K562 (cell line): ENCODE results near the gene CALM1. TPM values are rescaled to one million over a fixed set of nuclear protein-coding genes. Genes with fewer than 3 reads are reported as not detected.

ENCODE experiments used
- C11orf30 ChIP-seq: fragments of 450-650 bp; IDR thresholded peaks from 2 replicates; pipeline ENCODE4 v1.6.1; 2016; ENCODE audit warnings: low read depth, mild to moderate bottlenecking
- CEBPB ChIP-seq: fragments of 450-650 bp; IDR thresholded peaks from 2 replicates; pipeline ENCODE4 v1.6.1; 2016; ENCODE audit warnings: missing genetic modification characterization, missing compliant biosample characterization
- CHD1 ChIP-seq: fragments of 200-600 bp; sonication (generic); IDR thresholded peaks from one replicate; pipeline ENCODE4 v1.6.1; 2012; ENCODE audit warnings: mild to moderate bottlenecking, moderate library complexity, low read length, inconsistent platforms
- DNMT1 ChIP-seq: fragments of 450-650 bp; IDR thresholded peaks from 2 replicates; pipeline ENCODE4 v1.6.1; 2016; ENCODE audit warnings: antibody characterized with exemption, mild to moderate bottlenecking
- E2F4 ChIP-seq: sonication (generic); formaldehyde crosslinking; IDR thresholded peaks from 2 replicates; pipeline ENCODE4 v1.8.0; 2022; ENCODE audit warnings: mild to moderate bottlenecking, low read depth, missing genetic modification reagents
- EGR1 ChIP-seq: fragments of 450-650 bp; conservative IDR thresholded peaks from 2 replicates; pipeline ENCODE4 v1.6.1; 2017; ENCODE audit warnings: mild to moderate bottlenecking
- ELK3 ChIP-seq: fragments of 450-650 bp; formaldehyde crosslinking; IDR thresholded peaks from 2 replicates; pipeline ENCODE4 v1.4.0; 2020; ENCODE audit warnings: mild to moderate bottlenecking
- EWSR1 ChIP-seq: fragments of 450-650 bp; IDR thresholded peaks from 2 replicates; pipeline ENCODE4 v1.6.1; 2018; ENCODE audit warnings: borderline replicate concordance, mild to moderate bottlenecking, low read depth, moderate library complexity; ENCODE audit not compliant: partially characterized antibody
- FIP1L1 ChIP-seq: fragments of 200-400 bp; formaldehyde crosslinking; IDR thresholded peaks from 2 replicates; pipeline ENCODE4 v1.6.1; 2018; ENCODE audit warnings: mild to moderate bottlenecking, low read depth, low read length; ENCODE audit not compliant: poor library complexity, severe bottlenecking
- GATAD2B ChIP-seq: fragments of 450-650 bp; IDR thresholded peaks from 2 replicates; pipeline ENCODE4 v1.6.1; 2017; ENCODE audit warnings: mild to moderate bottlenecking, borderline replicate concordance
- HDGF ChIP-seq: fragments of 450-650 bp; IDR thresholded peaks from 2 replicates; pipeline ENCODE4 v1.6.1; 2016
- JUND ChIP-seq, 2 experiments: IDR thresholded peaks; 2 replicates in 1 of 2; 3 replicates in 1 of 2; pipeline ENCODE4 v1.6.1; 2011; ENCODE audit warnings: borderline replicate concordance in 2 of 2, low read depth in 2 of 2, low read length in 2 of 2, improper control_type of control experiment in 1 of 2, missing biosample characterization in 1 of 2, missing genetic modification characterization in 1 of 2, missing genetic modification reagents in 1 of 2
- MED1 ChIP-seq: sonication (generic); formaldehyde crosslinking; IDR thresholded peaks from 2 replicates; pipeline ENCODE4 v1.8.1; 2023; ENCODE audit warnings: missing genetic modification reagents, borderline replicate concordance
- MLX ChIP-seq, 2 experiments: fragments of 450-650 bp in 1 of 2; sonication (generic) in 1 of 2; formaldehyde crosslinking; conservative IDR thresholded peaks; 2 replicates each; pipeline versions ENCODE4 v1.4.0 to v1.8.1; 2020 to 2022; ENCODE audit warnings: mild to moderate bottlenecking in 1 of 2, missing genetic modification reagents in 1 of 2
- NR2C2 ChIP-seq, 2 experiments: fragments of 200-800 bp in 1 of 2; sonication (Bioruptor generic) in 1 of 2; sonication (generic) in 1 of 2; formaldehyde crosslinking in 1 of 2; IDR thresholded peaks; 2 replicates each; pipeline versions ENCODE4 v1.6.1 to v1.8.0; 2016 to 2022; ENCODE audit warnings: mild to moderate bottlenecking in 1 of 2, missing compliant biosample characterization in 1 of 2, missing genetic modification characterization in 1 of 2, missing genetic modification reagents in 1 of 2
- POLR2G ChIP-seq: fragments of 200-400 bp; formaldehyde crosslinking; IDR thresholded peaks from 2 replicates; pipeline ENCODE4 v1.6.1; 2017; ENCODE audit warnings: low read depth, mild to moderate bottlenecking, antibody characterized with exemption, low read length, moderate library complexity
- PTRF ChIP-seq: fragments of 450-650 bp; IDR thresholded peaks from 2 replicates; pipeline ENCODE4 v1.6.1; 2016; ENCODE audit warnings: mild to moderate bottlenecking, missing genetic modification characterization, missing compliant biosample characterization
- RFX7 ChIP-seq: fragments of 250-450 bp; sonication (Bioruptor Pico); IDR thresholded peaks from 2 replicates; pipeline ENCODE4 v1.5.1; 2021; ENCODE audit warnings: mild to moderate bottlenecking
- RNF2 ChIP-seq: sonication (generic); IDR thresholded peaks from 2 replicates; pipeline ENCODE4 v1.6.1; 2016
- RNF219 ChIP-seq: fragments of 250-450 bp; sonication (Bioruptor Pico); IDR thresholded peaks from 2 replicates; pipeline ENCODE4 v1.5.0; 2022; ENCODE audit warnings: mild to moderate bottlenecking
- SRSF3 ChIP-seq: fragments of 200-400 bp; formaldehyde crosslinking; IDR thresholded peaks from 2 replicates; pipeline ENCODE4 v1.6.1; 2016; ENCODE audit warnings: mild to moderate bottlenecking, low read length, moderate library complexity; ENCODE audit not compliant: insufficient read depth
- ZBED1 ChIP-seq: IDR thresholded peaks from 2 replicates; pipeline ENCODE4 v1.6.1; 2014
- ZFP36 ChIP-seq: fragments of 150-350 bp; IDR thresholded peaks from 2 replicates; pipeline ENCODE4 v1.6.1; 2018; ENCODE audit warnings: low read length, low read depth; ENCODE audit not compliant: partially characterized antibody
- ZNF347 ChIP-seq: fragments of 450-650 bp; formaldehyde crosslinking; IDR thresholded peaks from 2 replicates; pipeline ENCODE4 v1.4.0; 2020; ENCODE audit warnings: low read depth, mild to moderate bottlenecking, moderate library complexity
- ZNF583 ChIP-seq: fragments of 250-450 bp; sonication (Bioruptor Pico); IDR thresholded peaks from 2 replicates; pipeline ENCODE4 v1.4.0; 2020
- polyA plus RNA-seq, 8 experiments: library from polyadenylated mRNA; depleted of rRNA in 4 of 8; stranded (reverse) in 5 of 8; unstranded in 3 of 8; fragments of >200 nt; fragmentation: Nextera tagmentation in 2 of 8; fragmentation: Illumina TruSeq in 1 of 8; extraction: Ambion mirVana in 2 of 8; extraction: Trizol in 1 of 8; gene quantifications; 2 replicates each; pipeline versions ENCODE4 v1.2.1 to v1.2.3, GENCODE V29; 2011 to 2014; ENCODE audit warnings: inconsistent platforms in 1 of 8, missing spikeins in 1 of 8
- total RNA-seq, 7 experiments: library from RNA; depleted of rRNA in 6 of 7; stranded (reverse); fragments of >200 nt in 6 of 7; fragmentation: Illumina TruSeq in 2 of 7; extraction: Trizol in 2 of 7; gene quantifications; 2 replicates each; pipeline versions ENCODE4 v1.2.1 to v1.2.3, GENCODE V29; 2011 to 2021; ENCODE audit warnings: low replicate concordance in 1 of 7

The CALM1 gene
- total and polyA plus RNA-seq, 9 of the 15 experiments (the other 6 are each of a cell fraction or from before 2014, with no cell fraction given), result 48.0 to 269 (median 158) TPM

GRCh38 chr14:90383126-90383730 lies 13.6 kb upstream of the CALM1 start (continued):
- TF ChIP-seq ZFP36, result no peak
- TF ChIP-seq SRSF3, result no peak
- peak; percentile 76 for TF ChIP-seq CEBPB (tag)
- TF ChIP-seq E2F4 (CRISPR knock-in tag), result no peak
- no peak for TF ChIP-seq RNF219 (CRISPR knock-in tag)
- no peak for TF ChIP-seq EWSR1
- TF ChIP-seq EGR1, result no peak; the same call in 1 of the 2 replicates
- no peak for TF ChIP-seq ZBED1
- TF ChIP-seq ZNF347, result no peak
- TF ChIP-seq DNMT1, result no peak
- TF ChIP-seq PTRF (tag), result no peak
- no peak for TF ChIP-seq MED1
- TF ChIP-seq HDGF, result no peak
- peak; percentile 90 for TF ChIP-seq RNF2
- TF ChIP-seq MLX (CRISPR knock-in tag; conservative IDR thresholded peaks at IDR 0.05), result no peak
- no peak for TF ChIP-seq ZNF583
- no peak for TF ChIP-seq CHD1
- peak; percentile 43; the same call in 1 of the 2 replicates for TF ChIP-seq JUND (IDR thresholded peaks at IDR 0.05; ENCODE audit: borderline replicate concordance, low read depth, low read length)
- peak; percentile 58; the same call in 1 of the 3 replicates for TF ChIP-seq JUND (tag; IDR thresholded peaks at IDR 0.05; ENCODE audit: borderline replicate concordance, low read depth, low read length)
- peak; percentile 95 for TF ChIP-seq POLR2G
- no peak for TF ChIP-seq GATAD2B
- TF ChIP-seq ELK3 (CRISPR knock-in tag), result no peak
- peak; percentile 50 for TF ChIP-seq C11orf30
- no peak for TF ChIP-seq FIP1L1
- TF ChIP-seq NR2C2 (CRISPR knock-in tag; IDR thresholded peaks at IDR 0.05), result 0 out of 2 replicates have a peak, but pooled peaks have one; percentile 49
- TF ChIP-seq NR2C2 (tag; IDR thresholded peaks at IDR 0.05), result peak; percentile 79
- TF ChIP-seq RFX7 (CRISPR knock-in tag), result no peak
